HUDEP-2 (cell line): ENCODE results near the gene RSBN1L.
A peak's percentile ranks its signal among the peaks of the same experiment; 100 is the strongest.
"Not testable (repeated sequence)": the region's sequence is repeated elsewhere in the genome, so short reads cannot be mapped to it uniquely, and the experiment has no call there.

Source experiments
- DNase-seq, 76 experiments: peaks; one replicate each; lab custom pipeline; 2025; ENCODE audit not compliant: unreplicated experiment in 76 of 76; lab: John Stamatoyannopoulos, UW

Gene RSBN1L

DNA sequence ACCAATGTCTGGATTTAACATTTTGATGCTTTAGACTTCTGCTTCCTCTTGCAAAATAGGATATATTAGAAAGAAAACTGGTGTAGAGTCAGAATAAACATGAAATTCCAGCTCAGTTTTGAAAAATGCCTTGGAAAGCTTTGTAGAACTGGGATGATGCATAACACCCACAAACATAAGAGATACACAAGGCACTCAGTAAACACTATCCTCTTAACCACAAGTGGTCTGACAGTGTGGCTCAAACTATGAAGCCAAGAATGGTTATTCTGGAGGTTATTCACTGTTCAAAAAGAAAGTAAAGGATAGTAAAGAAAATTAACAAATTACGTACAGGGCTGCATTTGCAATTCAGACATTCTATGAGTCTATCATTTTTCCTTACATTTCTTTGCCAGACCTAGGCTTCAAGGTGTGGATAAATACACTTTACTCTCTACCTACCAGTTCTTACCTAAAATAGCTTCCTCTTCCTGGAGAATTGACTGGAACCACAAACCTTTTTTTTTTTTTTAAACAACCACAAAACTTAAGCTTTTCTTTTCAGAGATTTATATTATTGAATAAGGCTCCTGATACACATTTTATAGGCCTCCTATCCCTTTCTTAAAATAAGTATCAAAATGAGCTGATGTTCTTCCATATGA, 9.0 kb upstream of the RSBN1L start:
- DNase-seq, result no peak

DNA sequence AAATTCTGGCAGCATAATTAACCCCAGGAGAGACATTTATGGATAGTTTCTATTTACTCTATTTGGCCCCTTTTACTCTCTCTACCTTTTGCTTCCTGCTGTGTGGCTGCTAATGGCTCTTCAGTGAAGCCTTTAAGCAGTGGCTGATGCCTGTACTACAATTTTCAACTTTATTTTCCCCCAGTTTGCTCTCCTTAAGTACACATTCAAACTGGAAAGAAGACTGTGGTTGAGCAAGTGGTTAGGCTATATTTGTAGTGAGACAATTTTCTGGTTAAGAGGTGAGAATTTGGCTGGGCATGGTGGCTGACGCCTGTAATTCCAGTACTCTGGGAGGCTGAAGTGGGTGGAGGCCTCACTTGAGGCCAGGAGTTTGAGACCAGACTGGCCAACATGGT, 8.5 kb upstream of the RSBN1L start:
- no peak for DNase-seq

- no peak for DNase-seq
Measured at GRCh38 chr7:77690289-77690688, 6.0 kb upstream of the RSBN1L start.

- DNase-seq, result no peak
Measured at GRCh38 chr7:77691892-77692491, 4.3 kb upstream of the RSBN1L start.

DNA sequence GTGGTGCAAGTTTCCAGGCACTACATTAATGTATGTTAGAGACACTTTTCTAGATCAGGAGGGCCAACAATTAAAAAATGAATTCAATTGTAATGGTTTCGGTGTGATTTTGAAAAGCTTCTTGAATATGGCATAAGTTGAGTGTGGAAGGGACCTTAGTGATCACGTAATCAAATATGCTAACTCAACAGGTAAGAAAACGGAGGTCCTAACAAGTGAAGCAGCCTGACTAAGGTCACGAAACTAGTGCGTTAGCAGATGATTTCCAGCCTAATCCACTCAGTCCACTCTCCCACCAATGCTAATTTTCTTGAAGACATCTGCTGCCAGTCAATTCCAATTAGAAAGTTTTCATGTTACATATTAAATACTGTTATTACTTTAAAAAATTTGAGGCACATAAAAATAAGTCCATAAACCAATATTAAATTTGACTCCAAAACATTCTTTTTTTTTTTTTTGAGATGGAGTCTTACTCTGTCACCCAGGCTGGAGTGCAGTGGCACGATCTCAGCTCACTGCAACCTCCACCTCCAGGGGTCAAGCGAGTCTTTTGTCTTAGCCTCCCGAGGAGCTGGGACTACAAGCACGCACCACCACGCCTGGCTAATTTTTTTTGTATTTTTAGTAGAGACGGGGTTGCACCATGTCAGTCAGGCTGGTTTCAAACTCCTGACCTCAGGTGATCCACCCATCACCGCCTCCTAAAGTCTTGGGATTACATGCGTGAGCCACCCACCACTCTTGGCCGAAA, 2.3 kb upstream of the RSBN1L start:
- DNase-seq, result no peak

DNA sequence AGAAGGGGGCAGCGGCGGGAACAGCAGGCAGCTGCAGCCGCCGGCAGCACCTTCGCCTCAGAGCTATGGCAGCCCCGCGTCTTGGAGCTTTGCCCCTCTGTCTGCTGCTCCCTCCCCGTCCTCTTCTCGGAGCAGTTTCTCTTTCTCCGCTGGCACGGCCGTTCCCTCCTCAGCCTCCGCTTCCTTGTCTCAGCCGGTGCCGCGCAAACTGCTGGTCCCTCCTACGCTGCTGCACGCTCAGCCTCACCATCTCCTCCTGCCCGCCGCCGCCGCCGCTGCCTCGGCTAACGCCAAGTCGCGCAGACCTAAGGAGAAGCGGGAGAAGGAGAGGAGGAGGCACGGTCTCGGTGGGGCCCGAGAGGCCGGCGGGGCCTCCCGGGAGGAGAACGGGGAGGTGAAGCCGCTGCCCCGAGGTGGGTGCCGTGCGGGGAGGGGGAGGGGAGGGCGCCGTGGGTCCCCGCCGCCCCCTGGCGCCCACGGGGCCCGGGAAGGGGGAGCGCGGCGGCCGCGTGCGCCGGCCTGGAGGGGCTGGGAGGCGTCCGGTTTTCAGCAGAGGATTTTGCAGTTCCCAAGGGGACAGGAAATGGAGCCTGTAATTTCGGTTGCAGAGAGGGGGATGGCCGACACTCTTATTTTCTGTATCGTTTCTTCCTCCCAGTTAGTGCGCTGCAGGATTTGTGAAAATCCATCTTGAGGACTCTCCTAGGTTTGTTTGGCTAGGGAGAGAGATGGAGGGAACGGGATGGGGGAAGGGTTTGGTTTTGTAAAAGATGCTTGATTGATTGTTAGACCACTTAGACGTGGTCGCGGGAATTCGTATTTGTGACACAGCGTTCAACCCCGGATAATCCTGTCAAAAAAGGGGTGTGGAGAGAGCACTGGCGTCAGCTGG, 630 bp downstream of the RSBN1L start:
- DNase-seq, result peak in 41 of 76 experiments; percentile 9 to 75 (median 33)

DNA sequence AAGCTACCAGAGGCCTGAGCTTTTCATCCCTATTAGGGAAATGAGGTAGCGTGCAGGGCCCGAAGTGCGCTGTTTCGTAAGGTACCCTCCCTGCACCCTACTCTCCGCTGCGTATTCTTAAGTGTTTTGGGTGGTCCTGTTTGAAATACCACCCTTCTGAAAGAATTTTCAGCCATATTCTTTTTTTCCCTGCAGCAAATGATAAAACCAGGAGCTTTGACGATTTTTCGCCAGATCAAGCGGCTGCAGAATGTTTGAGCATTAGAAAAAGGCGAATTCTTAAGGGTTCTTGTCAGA, 1.2 kb downstream of the RSBN1L start:
- DNase-seq, result peak in 3 of 76 experiments; percentile 14 to 44 (median 21)

- DNase-seq, result no peak
Measured at GRCh38 chr7:77698042-77698625, 1.9 kb downstream of the RSBN1L start.

DNA sequence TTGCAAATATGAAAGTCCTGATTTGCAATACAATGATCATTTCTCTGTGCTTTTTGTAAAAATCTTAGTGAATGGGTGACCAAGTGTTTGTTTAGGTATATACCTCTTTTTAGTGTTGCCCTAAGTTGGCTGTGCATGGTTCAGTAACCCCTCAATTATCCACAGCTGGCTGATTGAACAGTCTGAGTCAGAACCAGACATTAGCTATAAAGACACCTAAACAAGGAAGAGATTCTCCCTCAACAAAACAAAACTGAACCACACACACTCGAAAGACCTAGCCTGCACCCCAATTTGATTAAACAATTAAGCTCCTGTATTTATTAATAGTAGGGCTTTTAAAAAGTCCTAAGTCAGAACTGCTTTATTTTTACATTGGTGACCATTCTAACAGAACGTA, 2.8 kb downstream of the RSBN1L start:
- DNase-seq, result no peak

DNA sequence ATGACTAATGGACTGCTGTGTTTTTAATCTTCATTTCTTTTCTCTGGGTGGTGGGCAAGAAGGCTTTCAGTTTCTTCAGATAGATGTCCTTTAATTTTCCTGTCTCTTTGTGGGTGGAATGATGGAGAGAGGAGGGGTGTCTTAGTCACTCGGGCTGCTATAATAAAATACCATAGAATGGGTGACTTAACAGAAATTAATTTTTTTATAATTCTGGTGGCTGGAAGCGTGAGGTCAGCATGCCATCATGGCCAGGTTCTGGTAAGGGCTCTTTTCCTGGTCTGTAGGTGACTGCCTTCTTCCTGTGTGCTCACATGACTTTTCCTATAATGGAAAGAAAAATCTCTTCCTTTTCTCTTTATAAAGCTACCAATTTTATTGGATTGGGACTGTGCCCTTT, 6.3 kb downstream of the RSBN1L start:
- no peak for DNase-seq

GRCh38 chr7:77702968-77703472, 6.8 kb downstream of the RSBN1L start:
- no peak for DNase-seq

DNA sequence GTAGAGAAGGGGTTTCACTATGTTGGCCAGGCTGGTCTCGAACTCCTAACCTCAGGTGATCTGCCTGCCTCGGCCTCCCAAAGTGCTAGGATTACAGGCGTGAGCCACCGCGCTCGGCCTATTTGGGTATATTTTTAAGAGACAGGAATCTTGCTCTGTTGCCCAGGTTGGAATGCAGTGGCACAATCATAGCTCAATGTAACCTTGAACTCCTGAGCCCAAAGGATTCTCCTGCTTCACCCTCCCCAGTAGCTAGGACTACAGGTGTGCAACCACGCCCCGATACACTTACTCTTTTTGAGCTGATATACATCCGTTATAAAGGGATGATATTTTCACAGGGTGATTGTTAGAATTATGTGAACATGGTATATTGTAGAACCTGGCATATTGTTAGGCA, 7.4 kb downstream of the RSBN1L start:
- not testable (repeated sequence) for DNase-seq

GRCh38 chr7:77707504-77707992, 11.3 kb downstream of the RSBN1L start:
- no peak for DNase-seq

DNA sequence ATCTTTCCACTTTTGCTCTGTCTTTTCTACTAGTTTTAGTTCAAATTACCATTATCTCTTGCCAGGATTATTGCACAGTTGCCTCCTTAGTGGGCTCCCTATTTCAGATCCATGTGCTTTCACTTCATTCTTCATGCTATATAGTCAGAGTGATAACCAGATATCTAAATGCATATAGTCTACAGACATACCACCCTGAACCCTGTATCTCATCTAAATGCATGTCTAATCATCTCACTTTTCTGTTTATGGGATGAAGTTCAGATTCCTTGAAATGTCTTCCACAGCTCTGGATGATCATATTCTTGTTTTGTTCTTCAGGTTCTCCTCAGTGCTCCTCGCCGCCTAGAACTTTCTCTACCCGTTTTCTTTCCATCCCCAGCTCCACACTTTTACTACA, 13.8 kb downstream of the RSBN1L start:
- DNase-seq, result no peak

DNA sequence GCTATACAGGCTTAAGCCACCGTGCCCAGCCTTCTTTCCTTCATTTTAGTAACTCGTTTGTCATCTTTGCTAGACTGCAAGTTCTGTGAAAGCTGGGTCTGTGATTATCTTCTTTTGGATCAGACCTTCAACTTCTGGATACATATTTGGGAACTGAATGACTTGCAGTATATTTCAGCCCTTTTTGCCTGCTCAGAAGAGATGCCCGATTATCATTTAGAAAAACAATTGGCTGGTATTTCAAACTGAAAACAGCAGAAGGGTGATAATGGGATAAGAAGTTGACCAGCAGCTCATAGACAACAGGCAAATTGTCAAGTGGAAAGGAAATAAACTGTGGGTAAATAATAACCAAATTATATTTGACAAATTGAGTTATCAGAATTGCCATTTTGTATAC, 14.6 kb downstream of the RSBN1L start:
- DNase-seq, result peak in 7 of 76 experiments; percentile 17 to 31 (median 21)

DNA sequence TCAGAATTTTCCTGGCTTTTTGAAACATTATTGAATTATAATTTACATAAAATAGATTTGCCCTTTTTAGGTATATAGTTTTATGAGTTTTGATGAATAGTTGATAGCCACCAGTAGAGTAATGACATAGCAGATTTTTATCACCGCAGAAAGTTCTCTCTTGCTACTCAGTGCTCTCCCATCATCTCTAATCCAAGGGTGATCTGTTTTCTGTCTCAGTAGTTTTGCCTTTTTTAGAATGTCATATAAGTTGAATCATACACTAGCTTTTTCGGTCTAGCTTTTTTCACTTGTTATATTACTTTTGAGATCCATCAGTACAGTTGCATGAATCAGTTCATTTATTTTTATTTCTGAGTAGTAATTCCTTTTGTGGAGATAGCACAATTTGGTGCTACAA, 17.9 kb downstream of the RSBN1L start:
- DNase-seq, result no peak

DNA sequence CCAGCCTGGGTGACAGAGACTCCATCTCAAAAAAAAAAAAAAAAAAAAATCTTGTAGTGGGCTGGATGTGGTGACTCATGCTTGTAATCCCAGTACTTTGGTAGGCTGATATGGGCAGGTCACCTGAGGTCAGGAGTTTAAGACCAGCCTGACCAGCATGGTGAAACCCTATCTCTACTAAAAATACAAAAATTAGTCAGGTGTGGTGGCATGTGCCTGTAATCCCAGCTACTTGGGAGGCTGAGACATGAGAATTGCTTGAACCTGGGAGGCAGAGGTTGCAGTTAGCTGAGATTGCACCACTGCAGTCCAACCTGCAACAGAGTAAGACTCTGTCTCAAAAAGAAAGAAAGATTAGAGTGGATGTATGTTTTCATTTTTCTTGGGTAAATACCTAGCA, 18.7 kb downstream of the RSBN1L start:
- DNase-seq, result peak in 31 of 76 experiments; percentile 5 to 62 (median 26)

GRCh38 chr7:77716804-77717203, 20.5 kb downstream of the RSBN1L start:
- no peak for DNase-seq

- not testable (repeated sequence) for DNase-seq
Measured at GRCh38 chr7:77717566-77717965, 21.3 kb downstream of the RSBN1L start.

DNA sequence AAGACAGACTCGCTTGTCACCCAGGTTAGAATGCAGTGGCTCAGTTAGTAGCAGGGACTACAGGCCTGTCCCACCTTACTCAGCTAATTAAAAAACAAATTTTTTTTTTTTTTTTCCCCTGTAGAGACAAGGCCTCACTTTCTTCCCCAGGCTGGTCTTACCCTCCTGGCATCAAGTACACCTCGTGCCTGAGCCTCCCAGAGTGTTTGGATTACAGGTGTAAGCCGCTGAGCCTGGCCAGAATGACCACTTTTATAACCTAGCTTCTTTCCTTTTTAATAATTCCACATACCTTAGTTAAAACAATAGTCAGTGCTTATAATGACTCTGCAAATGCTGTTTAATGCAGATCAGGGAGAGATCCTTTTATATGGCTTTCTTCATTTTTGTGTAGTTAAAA, 31.3 kb downstream of the RSBN1L start:
- no peak for DNase-seq
